NOMO-1 (cell line): ENCODE results near the gene DHX38.

ENCODE experiments used
- DNase-seq, 2 experiments: peaks; one replicate each; lab custom pipeline; 2025; ENCODE audit not compliant: unreplicated experiment in 2 of 2; lab: John Stamatoyannopoulos, UW

Gene DHX38

GRCh38 chr16:72162105-72162692 is 68.6 kb downstream of the DHX38 start:
- DNase-seq, result no peak
